ENCODE data around the gene CNTNAP4.

The CNTNAP4 gene

DNA sequence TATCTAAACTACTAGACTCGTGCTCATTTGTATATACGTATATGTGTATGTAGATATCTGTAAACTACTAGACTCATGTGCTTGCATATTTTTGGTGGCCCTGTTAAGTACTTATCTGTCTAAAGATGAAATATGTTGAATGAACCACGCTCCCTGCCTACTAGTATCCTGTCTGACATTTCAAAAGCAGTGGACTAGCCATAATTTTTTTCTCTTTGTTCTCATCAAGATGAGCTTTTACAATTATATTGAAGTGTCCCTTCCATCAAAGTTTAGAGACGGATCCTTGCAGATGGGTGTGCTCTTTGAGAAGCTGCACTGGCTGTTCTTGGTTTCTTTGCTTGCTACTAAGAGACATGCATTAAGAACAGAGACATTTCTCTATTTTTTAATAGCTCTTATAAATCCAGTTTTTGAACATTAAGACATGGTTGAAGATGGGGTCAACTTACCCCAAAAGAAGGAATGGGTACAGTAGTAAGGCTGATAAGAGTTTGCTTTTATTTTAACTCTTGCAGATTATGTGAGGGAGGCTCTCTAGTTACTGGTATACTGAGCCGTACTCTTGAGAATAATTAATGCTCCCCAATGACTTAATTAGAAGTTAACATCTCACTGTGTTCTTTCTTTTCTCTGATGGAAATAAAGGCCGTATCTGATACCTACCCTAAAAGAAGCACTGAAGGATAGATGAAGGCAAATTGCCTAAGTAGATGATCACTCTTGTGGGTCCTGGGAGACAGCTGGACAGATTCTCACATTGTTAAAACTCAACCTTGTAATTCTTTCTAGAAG, 3.4 kb downstream of the CNTNAP4 start:
- Mint-ChIP-seq H3K4me1 (ENCODE audit: low read depth) (no peaks in the 10 kb centered on the region), H3K4me3 (no peak overlapping the region), H3K27ac (no peak overlapping the region), H3K36me3 (ENCODE audit: low read depth) (no peaks in the 10 kb centered on the region), H3K9me3 (no peaks in the 10 kb centered on the region), H3K27me3 (no peaks in the 10 kb centered on the region)
- DNase-seq = no peak

DNA sequence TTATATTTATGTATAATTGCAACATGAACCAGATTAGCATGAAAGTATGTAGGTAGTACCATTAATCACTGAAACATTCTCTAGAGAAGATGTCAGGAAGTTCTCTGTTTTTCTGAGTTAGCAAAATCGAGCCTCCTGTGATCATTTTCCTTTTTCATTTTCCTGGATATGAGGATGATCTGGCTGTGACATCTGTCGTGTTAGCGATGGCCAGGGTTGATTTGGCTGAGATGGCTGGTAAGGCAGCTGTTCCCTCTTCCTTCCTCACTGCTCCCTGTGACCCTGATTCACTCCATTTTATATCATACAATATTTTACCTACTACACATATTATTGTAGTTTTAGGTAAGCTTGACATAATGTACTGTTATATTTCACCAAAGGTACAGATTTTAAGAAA, 10.3 kb downstream of the CNTNAP4 start:
- Mint-ChIP-seq H3K27ac (no peak overlapping the region), H3K36me3 (ENCODE audit: low read depth) (no peaks in the 10 kb centered on the region)

DNA sequence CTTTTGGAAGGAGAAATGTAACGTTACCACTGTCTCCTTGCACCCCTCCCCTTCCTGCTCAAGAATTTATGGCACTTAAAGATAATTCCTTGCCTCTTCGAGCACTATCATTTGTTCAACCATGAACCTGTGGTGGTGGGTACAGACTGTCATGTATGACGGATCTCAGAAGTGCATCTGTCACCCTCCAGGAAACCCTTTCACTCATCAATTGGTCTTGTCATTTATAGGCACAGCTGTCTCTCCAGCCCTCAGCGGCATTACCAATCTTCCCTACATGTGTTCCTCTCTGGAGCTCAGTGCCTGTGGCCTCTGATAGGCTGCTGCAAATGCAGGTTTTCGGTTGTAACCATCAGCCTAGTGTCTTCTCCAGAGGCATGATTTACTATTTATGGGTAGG, 15.0 kb downstream of the CNTNAP4 start:
- H3K9me3 Mint-ChIP-seq = peaks cover 10% of the 10 kb centered on the region

More for the DNA sequence above, 10.3 kb downstream of the CNTNAP4 start:
- no peak for DNase-seq
- Mint-ChIP-seq H3K4me3 (no peak overlapping the region), H3K4me1 (ENCODE audit: low read depth) (no peaks in the 10 kb centered on the region), H3K9me3 (peaks cover 8% of the 10 kb centered on the region), H3K27me3 (no peaks in the 10 kb centered on the region)

DNA sequence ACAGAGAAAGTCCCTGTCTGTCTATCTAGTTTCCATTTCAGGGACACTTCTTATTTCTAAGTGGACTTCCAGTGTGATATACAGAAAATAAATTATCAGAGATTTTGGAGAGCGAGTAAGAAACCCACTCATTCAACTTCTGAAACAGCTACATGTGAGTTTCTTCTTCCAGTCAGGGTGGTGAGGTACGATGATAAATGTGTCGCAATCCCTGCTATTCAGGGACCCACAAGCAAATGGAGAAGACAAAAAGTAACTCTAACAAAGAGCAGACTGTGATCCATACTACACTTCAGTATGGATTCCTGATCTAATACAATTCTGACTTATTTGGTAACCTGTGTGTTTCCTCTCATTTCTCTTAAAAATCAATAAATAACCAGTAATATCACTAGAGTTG, 16.8 kb downstream of the CNTNAP4 start:
- H3K27ac Mint-ChIP-seq = no peak overlapping the region

More for the DNA sequence above, 15.0 kb downstream of the CNTNAP4 start:
- Mint-ChIP-seq H3K4me3 (no peak overlapping the region), H3K36me3 (ENCODE audit: low read depth) (no peaks in the 10 kb centered on the region), H3K27ac (no peak overlapping the region), H3K27me3 (no peaks in the 10 kb centered on the region), H3K4me1 (ENCODE audit: low read depth) (no peaks in the 10 kb centered on the region)
- no peak for DNase-seq

DNA sequence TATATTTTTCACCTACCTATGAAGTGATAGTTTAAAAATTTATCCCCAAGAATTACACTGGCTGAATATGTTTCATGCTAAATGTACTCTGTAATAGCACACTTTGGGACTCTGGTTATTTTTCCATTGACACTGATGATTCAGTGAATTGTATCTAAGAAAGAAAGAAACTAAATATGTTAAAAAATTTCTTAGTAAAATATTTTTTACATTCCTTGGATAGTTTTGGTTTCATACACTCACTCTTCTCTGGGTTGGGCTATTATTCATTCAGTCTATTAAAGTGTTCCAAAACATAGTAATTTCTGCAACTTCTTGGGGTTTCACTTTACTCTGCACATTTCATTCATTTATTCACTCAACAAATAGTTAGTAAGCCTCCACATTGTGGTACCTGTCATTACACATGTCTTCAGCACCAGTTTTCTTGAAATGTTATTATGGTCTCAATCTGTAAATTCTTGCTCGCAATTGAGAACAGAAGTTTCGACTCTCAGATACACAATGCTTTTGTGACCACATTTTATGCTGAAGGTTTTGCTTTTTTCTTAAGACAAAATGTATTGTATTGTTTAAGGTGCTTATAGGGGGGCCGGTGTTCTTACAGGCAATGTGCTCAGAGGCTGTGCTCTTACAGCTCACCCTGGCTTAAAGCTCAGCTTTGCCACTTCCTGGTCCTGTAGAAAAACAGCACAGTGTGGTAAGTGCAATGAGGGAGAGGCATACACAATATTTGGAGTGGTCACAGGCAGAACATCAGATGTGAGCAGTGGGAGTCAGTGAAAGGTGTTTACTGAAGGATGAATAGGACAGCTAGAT, 17.4 kb downstream of the CNTNAP4 start:
- Mint-ChIP-seq H3K4me3 (no peak overlapping the region), H3K4me1 (ENCODE audit: low read depth) (no peaks in the 10 kb centered on the region), H3K9me3 (peaks cover 5% of the 10 kb centered on the region), H3K27ac (no peak overlapping the region), H3K36me3 (ENCODE audit: low read depth) (no peaks in the 10 kb centered on the region), H3K27me3 (no peaks in the 10 kb centered on the region)
- DNase-seq = no peak

More for the DNA sequence above, 16.8 kb downstream of the CNTNAP4 start:
- Mint-ChIP-seq H3K9me3 (peaks cover 5% of the 10 kb centered on the region), H3K4me3 (no peak overlapping the region), H3K36me3 (ENCODE audit: low read depth) (no peaks in the 10 kb centered on the region), H3K27me3 (no peaks in the 10 kb centered on the region), H3K4me1 (ENCODE audit: low read depth) (no peaks in the 10 kb centered on the region)
- no peak for DNase-seq

DNA sequence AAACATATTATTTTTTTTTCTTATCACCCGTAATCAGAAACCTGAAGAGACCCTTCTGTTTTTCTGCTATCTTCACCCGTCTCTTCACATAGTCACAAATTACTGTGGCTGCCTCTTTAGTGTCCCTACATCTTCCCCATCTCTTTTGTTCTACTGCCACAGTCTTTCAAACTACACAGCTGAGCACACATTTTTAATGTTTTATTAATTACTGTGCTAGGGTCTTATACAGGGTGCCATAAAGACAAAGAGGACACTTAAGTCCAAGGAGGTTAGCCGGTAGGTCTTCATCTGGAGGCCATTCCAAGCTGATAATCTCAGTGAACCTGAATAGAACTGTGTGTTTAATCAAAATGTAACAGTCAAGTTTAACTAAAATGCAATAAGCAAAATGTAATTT, 20.7 kb downstream of the CNTNAP4 start:
- no peaks in the 10 kb centered on the region for H3K36me3 Mint-ChIP-seq (ENCODE audit: low read depth)
- no peak overlapping the region for H3K27ac Mint-ChIP-seq
- no peaks in the 10 kb centered on the region for H3K4me1 Mint-ChIP-seq (ENCODE audit: low read depth)
- H3K9me3 Mint-ChIP-seq = peaks cover 4% of the 10 kb centered on the region
- H3K27me3 Mint-ChIP-seq = no peaks in the 10 kb centered on the region
- DNase-seq = no peak
- H3K4me3 Mint-ChIP-seq = no peak overlapping the region

DNA sequence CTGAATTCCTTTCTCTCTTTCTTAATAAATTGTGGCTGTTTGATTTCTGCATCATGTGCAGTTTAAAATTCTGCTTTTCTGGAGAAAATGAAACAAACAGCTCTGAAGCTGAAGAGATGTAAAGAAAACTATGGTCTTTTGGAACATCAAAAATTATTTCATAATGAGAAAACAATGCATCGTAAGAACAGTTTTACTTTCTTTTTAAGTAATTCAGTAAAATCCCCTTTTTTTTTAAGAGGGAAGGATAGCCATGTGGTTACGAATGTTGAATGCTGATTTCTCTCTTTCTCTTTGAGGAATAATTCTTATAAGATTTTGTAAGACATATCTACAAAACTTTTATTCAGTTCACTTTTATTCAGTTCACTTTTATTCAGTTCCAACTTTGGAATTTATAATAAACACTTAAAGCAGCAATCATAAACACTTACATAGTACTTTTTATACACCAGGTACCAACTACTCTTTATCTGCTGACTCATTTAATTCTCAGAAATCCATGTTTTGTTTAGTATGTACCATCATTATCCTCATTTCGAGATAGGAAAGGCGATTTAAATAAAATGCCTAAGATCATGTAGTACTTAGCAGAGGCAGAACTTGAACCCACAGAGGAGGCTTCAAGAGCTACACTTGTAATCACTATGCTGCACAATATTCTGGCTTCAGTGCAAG, 26.6 kb downstream of the CNTNAP4 start:
- no peaks in the 10 kb centered on the region for H3K27me3 Mint-ChIP-seq
- H3K36me3 Mint-ChIP-seq (ENCODE audit: low read depth) = no peaks in the 10 kb centered on the region
- H3K9me3 Mint-ChIP-seq = peaks cover 3% of the 10 kb centered on the region

DNA sequence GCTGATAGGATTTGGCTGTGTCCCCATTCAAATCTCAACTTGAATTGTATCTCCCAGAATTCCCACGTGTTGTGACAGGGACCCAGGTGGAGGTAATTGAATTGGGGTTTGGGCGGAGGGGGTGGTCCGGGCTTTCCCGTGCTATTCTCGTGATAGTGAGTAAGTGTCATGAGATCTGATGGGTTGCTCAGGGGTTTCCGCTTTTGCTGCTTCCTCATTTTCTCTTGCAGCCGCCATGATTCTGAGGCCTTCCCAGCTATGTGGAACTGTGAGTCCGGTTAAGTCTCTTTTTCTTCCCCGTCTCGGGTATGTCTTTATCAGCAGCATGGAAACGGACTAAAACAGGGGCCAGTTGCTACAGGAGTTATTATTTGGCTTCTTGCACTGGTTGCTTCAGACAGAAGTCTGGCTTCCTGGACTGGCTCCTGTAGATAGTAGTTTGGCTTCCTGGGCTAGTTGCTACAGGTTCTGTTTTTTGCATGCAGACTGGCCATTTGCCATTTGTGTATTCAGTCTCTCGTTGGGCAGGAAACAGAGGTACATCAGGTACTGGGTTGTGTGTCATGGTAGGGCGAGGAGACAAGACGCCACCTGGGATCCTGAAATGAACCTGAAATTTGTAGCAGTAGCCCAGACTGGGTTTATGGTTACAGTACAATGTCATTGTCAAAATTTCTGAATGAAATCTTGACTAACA, 32.6 kb downstream of the CNTNAP4 start:
- no peak for DNase-seq
- no peaks in the 10 kb centered on the region for H3K36me3 Mint-ChIP-seq (ENCODE audit: low read depth)
- H3K27ac Mint-ChIP-seq = no peak overlapping the region
- no peaks in the 10 kb centered on the region for H3K27me3 Mint-ChIP-seq
- H3K4me3 Mint-ChIP-seq = no peak overlapping the region
- peaks cover 11% of the 10 kb centered on the region for H3K9me3 Mint-ChIP-seq
- no peaks in the 10 kb centered on the region for H3K4me1 Mint-ChIP-seq (ENCODE audit: low read depth)

More for the DNA sequence above, 26.6 kb downstream of the CNTNAP4 start:
- no peak for DNase-seq
- no peaks in the 10 kb centered on the region for H3K4me1 Mint-ChIP-seq (ENCODE audit: low read depth)
- no peak overlapping the region for H3K4me3 Mint-ChIP-seq
- no peak overlapping the region for H3K27ac Mint-ChIP-seq

DNA sequence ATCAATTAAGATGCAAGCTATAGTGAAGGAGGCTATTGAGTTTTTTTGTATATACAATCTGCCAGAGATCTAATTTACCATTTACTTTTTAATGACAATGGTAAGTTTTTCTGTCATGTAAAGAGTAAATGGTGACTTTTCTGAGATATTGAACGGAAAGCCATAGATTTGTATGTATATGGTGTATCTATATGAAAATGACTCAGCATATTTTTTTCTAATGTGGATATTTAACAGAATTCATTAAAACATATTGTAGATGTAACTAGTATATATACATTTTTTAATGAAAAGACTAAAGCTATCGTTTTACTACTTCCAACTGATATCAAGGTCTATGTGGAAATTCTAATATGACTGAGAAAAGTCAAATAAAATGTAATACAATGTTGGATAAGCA, 34.1 kb downstream of the CNTNAP4 start:
- no peak overlapping the region for H3K27ac Mint-ChIP-seq
- H3K9me3 Mint-ChIP-seq = peaks cover 11% of the 10 kb centered on the region
- H3K27me3 Mint-ChIP-seq = no peaks in the 10 kb centered on the region
- no peaks in the 10 kb centered on the region for H3K36me3 Mint-ChIP-seq (ENCODE audit: low read depth)
- no peak overlapping the region for H3K4me3 Mint-ChIP-seq
- no peak for DNase-seq
- H3K4me1 Mint-ChIP-seq (ENCODE audit: low read depth) = no peaks in the 10 kb centered on the region

DNA sequence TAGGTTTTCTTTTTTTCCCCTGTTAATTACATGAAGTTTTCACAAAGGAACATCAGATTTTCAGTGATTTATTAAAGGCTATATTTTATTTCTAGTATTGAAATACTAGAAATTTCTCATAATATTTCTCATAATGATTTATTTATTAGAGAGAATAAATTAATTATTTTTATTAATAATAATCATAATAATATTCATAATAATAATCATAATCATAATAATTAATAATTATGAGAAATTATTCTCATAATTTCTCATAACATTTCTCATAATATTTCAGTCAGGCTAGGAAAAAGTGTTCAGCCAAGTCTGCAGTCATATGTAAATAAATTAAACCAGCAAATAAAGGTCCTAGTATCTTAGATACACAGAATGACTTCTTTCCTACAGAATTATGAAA, 41.4 kb downstream of the CNTNAP4 start:
- no peaks in the 10 kb centered on the region for H3K27me3 Mint-ChIP-seq
- DNase-seq = no peak
- H3K4me1 Mint-ChIP-seq (ENCODE audit: low read depth) = no peaks in the 10 kb centered on the region
- H3K9me3 Mint-ChIP-seq = peaks cover 2% of the 10 kb centered on the region
- no peak overlapping the region for H3K4me3 Mint-ChIP-seq
- H3K36me3 Mint-ChIP-seq (ENCODE audit: low read depth) = no peaks in the 10 kb centered on the region
- no peak overlapping the region for H3K27ac Mint-ChIP-seq

DNA sequence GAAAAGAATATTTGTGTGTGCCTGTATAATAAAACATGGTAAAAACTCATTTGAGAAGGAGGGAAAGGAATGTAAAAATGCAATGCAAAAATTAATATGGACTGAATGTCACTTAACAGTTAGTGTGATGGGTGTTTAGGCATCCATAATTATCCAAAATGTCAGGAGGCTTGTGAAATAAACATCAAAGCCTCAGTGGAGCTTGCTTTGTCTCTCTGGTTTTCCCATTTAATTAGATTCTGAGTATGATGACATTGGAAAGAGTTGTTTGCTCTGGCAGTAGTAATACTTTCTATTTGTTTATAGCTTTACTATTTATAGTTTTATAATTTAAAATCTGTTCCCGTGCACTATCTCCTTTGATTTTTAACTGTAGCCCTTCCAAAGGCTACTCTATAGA, 51.9 kb downstream of the CNTNAP4 start:
- H3K4me1 Mint-ChIP-seq (ENCODE audit: low read depth) = no peaks in the 10 kb centered on the region
- no peak overlapping the region for H3K4me3 Mint-ChIP-seq
- DNase-seq = no peak
- no peaks in the 10 kb centered on the region for H3K27me3 Mint-ChIP-seq
- H3K9me3 Mint-ChIP-seq = peaks cover 10% of the 10 kb centered on the region
- no peaks in the 10 kb centered on the region for H3K36me3 Mint-ChIP-seq (ENCODE audit: low read depth)
- no peak overlapping the region for H3K27ac Mint-ChIP-seq

DNA sequence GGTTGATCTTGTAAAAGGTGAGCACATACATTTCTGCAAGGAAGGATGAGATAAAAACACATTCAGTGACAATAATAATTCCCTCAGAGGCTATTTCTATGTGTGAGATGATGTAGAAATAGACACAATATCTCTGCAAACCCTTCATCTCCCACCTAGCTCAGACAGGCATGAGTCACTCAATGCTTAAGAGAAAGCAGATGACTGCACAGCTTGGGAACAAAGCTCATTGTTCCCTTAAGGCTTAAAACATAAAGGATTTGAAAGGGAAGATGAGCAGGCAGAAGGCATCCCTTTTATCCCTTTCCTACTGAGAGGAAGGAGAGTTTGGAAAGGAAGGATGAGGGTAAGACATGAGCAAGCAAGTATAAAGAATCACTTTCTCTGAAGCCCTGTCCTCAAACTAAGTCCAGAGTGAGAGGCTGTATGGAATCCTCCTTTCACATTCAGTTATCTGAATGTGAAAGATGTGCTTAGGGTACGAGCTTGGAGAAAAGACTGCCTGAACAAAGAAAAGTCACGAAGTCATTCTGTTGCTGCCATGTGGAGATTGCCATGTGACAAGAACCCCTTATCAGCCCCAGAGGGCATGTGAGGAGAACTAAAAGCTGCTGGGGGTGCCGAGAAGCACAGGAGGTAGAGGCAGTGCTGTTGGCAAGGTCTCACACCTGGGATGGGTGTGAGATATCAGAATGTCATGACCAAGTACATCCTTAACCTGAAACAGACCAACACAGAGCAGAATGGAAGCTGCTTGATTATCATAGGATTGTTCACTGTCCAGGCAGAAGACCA, 58.2 kb downstream of the CNTNAP4 start:
- Mint-ChIP-seq H3K27me3 (no peaks in the 10 kb centered on the region), H3K4me1 (ENCODE audit: low read depth) (no peaks in the 10 kb centered on the region), H3K27ac (no peak overlapping the region), H3K9me3 (peaks cover 16% of the 10 kb centered on the region), H3K4me3 (no peak overlapping the region), H3K36me3 (ENCODE audit: low read depth) (no peaks in the 10 kb centered on the region)
- no peak for DNase-seq

DNA sequence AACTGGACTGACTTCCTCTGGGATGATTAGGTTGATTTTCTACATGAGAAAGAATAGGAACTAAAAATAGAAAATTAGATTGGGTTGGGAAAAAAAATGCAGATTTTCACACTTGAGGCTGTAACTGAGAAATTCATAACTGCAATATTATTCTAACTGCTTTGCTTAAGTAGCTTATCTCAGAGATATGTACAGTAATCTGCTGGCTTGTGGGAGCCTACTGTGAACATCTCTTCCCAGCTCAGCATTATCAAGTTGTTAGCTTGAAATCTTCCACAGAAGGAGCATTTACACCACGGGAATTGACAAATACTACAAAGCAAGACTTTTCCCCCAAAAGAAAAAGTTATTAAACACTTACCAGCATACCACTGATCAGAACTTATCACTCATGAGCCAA, 58.9 kb downstream of the CNTNAP4 start:
- H3K27ac Mint-ChIP-seq = no peak overlapping the region
- no peak for DNase-seq
- H3K9me3 Mint-ChIP-seq = peaks cover 16% of the 10 kb centered on the region
- no peaks in the 10 kb centered on the region for H3K27me3 Mint-ChIP-seq
- no peak overlapping the region for H3K4me3 Mint-ChIP-seq
- H3K4me1 Mint-ChIP-seq (ENCODE audit: low read depth) = no peaks in the 10 kb centered on the region
- no peaks in the 10 kb centered on the region for H3K36me3 Mint-ChIP-seq (ENCODE audit: low read depth)

DNA sequence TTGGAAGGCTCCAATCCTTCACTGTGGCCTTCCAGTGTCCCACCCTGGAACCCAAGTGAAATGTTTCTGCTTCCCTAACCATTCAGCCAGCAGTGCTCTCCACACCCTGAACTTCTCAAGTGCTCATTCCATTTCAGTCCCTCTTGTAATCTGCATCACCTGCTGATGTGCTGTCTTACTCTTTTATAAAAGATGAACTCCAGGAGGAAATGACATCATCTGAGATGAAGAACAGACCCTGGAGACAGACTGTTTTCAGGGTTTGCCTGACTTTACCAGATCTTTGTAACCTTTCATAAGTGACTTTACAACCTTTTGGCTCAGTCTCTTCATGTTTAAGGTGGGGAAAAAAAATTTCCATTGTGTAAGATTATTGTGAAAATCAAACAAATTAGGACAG, 61.3 kb downstream of the CNTNAP4 start:
- H3K4me1 Mint-ChIP-seq (ENCODE audit: low read depth) = no peaks in the 10 kb centered on the region
- H3K4me3 Mint-ChIP-seq = no peak overlapping the region
- H3K27ac Mint-ChIP-seq = no peak overlapping the region
- peaks cover 14% of the 10 kb centered on the region for H3K9me3 Mint-ChIP-seq
- H3K36me3 Mint-ChIP-seq (ENCODE audit: low read depth) = no peaks in the 10 kb centered on the region
- no peak for DNase-seq
- H3K27me3 Mint-ChIP-seq = no peaks in the 10 kb centered on the region

Measured in activated T-cell treated with anti-CD3 and anti-CD28 coated beads, Interleukin-2, amount 50 U/mL, for 24 hours (primary cell).